ENCODE measurements around the gene ELFN2. TPM values are rescaled to one million over a fixed set of nuclear protein-coding genes. Genes with fewer than 3 reads are reported as not detected.
A peak's percentile ranks its signal among the peaks of the same experiment; 100 is the strongest.

The ELFN2 gene
- total RNA-seq, 1 experiment from 2014 or later = 0.34 TPM

- no peak for DNase-seq (ENCODE audit: low read depth, low spot score)
- in situ Hi-C loops (cut with HindIII; ENCODE audit: low pct_unique_long_range_greater_than_20kb, low sequenced_read_pairs) = no loop called here
These were observed 9.5 kb downstream of the ELFN2 start for GRCh38 chr22:37417677-37418348.

- in situ Hi-C loops (cut with HindIII; ENCODE audit: low pct_unique_long_range_greater_than_20kb, low sequenced_read_pairs) = no loop called here
- no peak for DNase-seq (ENCODE audit: low read depth, low spot score)
These were observed 10.0 kb downstream of the ELFN2 start for GRCh38 chr22:37417264-37417663.

- no peak for DNase-seq (ENCODE audit: low read depth, low spot score)
- in situ Hi-C loops (cut with HindIII; ENCODE audit: low pct_unique_long_range_greater_than_20kb, low sequenced_read_pairs) = no loop called here
These were observed 10.5 kb downstream of the ELFN2 start for GRCh38 chr22:37416827-37417226.

- in situ Hi-C loops (cut with HindIII; ENCODE audit: low pct_unique_long_range_greater_than_20kb, low sequenced_read_pairs) = no loop called here
- no peak for DNase-seq (ENCODE audit: low read depth, low spot score)
These were observed 10.9 kb downstream of the ELFN2 start for GRCh38 chr22:37416389-37416788.

- in situ Hi-C loops (cut with HindIII; ENCODE audit: low pct_unique_long_range_greater_than_20kb, low sequenced_read_pairs) = no loop called here
These were observed 12.1 kb downstream of the ELFN2 start for GRCh38 chr22:37415210-37415609.

GRCh38 chr22:37414288-37414687 lies 13.0 kb downstream of the ELFN2 start:
- DNase-seq (ENCODE audit: low read depth, low spot score) = no peak
- in situ Hi-C loops (cut with HindIII; ENCODE audit: low pct_unique_long_range_greater_than_20kb, low sequenced_read_pairs) = no loop called here

More at GRCh38 chr22:37415210-37415609, 12.1 kb downstream of the ELFN2 start:
- DNase-seq (ENCODE audit: low read depth, low spot score) = no peak

- DNase-seq (ENCODE audit: low read depth, low spot score) = no peak
- in situ Hi-C loops (cut with HindIII; ENCODE audit: low pct_unique_long_range_greater_than_20kb, low sequenced_read_pairs) = no loop called here
These were observed 13.7 kb downstream of the ELFN2 start for GRCh38 chr22:37413546-37413945.

- in situ Hi-C loops (cut with HindIII; ENCODE audit: low pct_unique_long_range_greater_than_20kb, low sequenced_read_pairs) = no loop called here
These were observed 14.6 kb downstream of the ELFN2 start for GRCh38 chr22:37412495-37413250.

GRCh38 chr22:37411655-37412054 lies 15.6 kb downstream of the ELFN2 start:
- DNase-seq (ENCODE audit: low read depth, low spot score) = no peak
- in situ Hi-C loops (cut with HindIII; ENCODE audit: low pct_unique_long_range_greater_than_20kb, low sequenced_read_pairs) = no loop called here

More at GRCh38 chr22:37412495-37413250, 14.6 kb downstream of the ELFN2 start:
- DNase-seq (ENCODE audit: low read depth, low spot score) = no peak

GRCh38 chr22:37410174-37411055 lies 16.9 kb downstream of the ELFN2 start:
- in situ Hi-C loops (cut with HindIII; ENCODE audit: low pct_unique_long_range_greater_than_20kb, low sequenced_read_pairs) = no loop called here
- DNase-seq (ENCODE audit: low read depth, low spot score) = no peak

GRCh38 chr22:37409459-37410050 lies 17.7 kb downstream of the ELFN2 start:
- no peak for DNase-seq (ENCODE audit: low read depth, low spot score)
- in situ Hi-C loops (cut with HindIII; ENCODE audit: low pct_unique_long_range_greater_than_20kb, low sequenced_read_pairs) = no loop called here

- no peak for DNase-seq (ENCODE audit: low read depth, low spot score)
- in situ Hi-C loops (cut with HindIII; ENCODE audit: low pct_unique_long_range_greater_than_20kb, low sequenced_read_pairs) = no loop called here
These were observed 18.2 kb downstream of the ELFN2 start for GRCh38 chr22:37409031-37409430.

GRCh38 chr22:37407856-37408255 lies 19.4 kb downstream of the ELFN2 start:
- in situ Hi-C loops (cut with HindIII; ENCODE audit: low pct_unique_long_range_greater_than_20kb, low sequenced_read_pairs) = no loop called here
- peak; percentile 73 for DNase-seq (ENCODE audit: low read depth, low spot score)

- in situ Hi-C loops (cut with HindIII; ENCODE audit: low pct_unique_long_range_greater_than_20kb, low sequenced_read_pairs) = no loop called here
- no peak for DNase-seq (ENCODE audit: low read depth, low spot score)
These were observed 20.6 kb downstream of the ELFN2 start for GRCh38 chr22:37406441-37407235.

GRCh38 chr22:37404091-37404490 lies 23.2 kb downstream of the ELFN2 start:
- in situ Hi-C loops (cut with HindIII; ENCODE audit: low pct_unique_long_range_greater_than_20kb, low sequenced_read_pairs) = no loop called here
- DNase-seq (ENCODE audit: low read depth, low spot score) = no peak

- no peak for DNase-seq (ENCODE audit: low read depth, low spot score)
- in situ Hi-C loops (cut with HindIII; ENCODE audit: low pct_unique_long_range_greater_than_20kb, low sequenced_read_pairs) = no loop called here
These were observed 23.9 kb downstream of the ELFN2 start for GRCh38 chr22:37403267-37403960.

GRCh38 chr22:37402184-37402506 lies 25.1 kb downstream of the ELFN2 start:
- in situ Hi-C loops (cut with HindIII; ENCODE audit: low pct_unique_long_range_greater_than_20kb, low sequenced_read_pairs) = no loop called here
- no peak for DNase-seq (ENCODE audit: low read depth, low spot score)

Data from SK-MEL-5 (cell line).